ENCODE results near the gene DENND5B.
A peak's percentile ranks its signal among the peaks of the same experiment; 100 is the strongest.

Gene DENND5B

DNA sequence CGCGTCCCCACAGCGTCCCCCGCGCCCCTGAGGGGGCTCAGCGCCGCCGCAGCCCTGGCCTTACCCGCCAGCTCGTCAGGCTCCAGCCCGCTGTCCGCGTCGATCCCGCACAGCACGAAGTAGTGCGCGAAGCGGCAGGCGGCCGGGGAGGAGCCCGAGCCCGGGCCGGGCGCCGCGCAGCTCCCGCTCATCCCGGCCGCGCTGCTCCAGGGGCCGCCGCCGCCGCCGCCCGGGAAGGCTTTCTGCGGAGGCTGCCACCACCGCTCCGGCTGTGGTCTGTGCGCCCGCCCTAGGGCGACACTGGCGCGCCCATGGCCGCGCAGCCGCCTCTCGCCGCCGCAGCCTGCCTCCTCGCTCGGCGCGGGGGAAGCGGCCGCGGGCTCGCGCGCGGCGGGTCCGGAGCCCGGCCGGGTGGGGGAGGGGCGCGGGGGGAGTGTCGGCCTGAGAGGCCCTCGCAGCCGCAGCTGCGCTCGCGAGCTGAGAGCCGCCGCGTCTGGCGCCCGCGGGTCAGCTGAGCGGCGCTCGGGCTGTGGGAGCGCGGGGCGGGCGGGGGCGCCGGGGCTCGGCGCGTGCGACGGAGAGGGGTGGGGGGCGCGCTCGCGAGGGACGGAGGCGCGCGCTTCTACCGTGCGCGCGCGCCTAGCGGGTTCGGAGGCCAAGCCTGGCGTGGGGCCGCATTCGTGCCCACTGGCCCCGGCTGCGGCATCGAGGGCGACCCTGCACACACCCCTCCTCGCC, at the start of gene DENND5B:
TSS of gene DENND5B (minus strand) at position 495 of the 738 bp plus-strand sequence. CDS start at position 191, 304 bp downstream.
- Histone ChIP-seq H3K4me1 (ENCODE audit: control insufficient read depth, low read depth, low read length) (peaks cover 5% of the 10 kb centered on the region), H3K27ac (ENCODE audit: low read length) (no peak within 1 kb of the TSS), H3K4me3 (ENCODE audit: low read length) (peak within 1 kb of the TSS; percentile 75), H3K9me3 (ENCODE audit: control insufficient read depth, low read depth, low read length) (no peaks in the 10 kb centered on the region), H3K27me3 (ENCODE audit: control insufficient read depth, insufficient read depth, low read length) (peaks cover 31% of the 10 kb centered on the region), H3K9ac (ENCODE audit: low read length) (peak within 1 kb of the TSS; percentile 73), H3K36me3 (ENCODE audit: control insufficient read depth, low read depth, low read length) (no peaks in the 10 kb centered on the region)

DNA sequence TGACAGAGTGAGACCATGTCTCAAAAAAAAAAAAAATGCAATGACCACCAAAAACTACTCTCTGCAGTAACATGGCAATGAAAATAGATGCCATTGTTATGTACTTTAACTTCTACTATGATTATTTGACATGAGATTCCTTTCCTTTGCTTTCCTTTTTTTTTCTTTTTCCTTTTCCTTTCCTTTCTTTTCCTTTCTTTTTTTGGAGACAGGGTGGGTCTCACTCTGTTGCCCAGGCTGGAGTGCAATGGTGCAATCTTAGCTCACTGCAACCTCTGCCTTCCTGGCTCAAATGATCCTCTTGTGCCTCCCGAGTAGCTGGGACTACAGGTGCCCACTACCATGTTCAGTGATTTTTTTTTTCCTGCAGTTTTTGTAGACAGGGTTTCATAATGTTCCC, 43.7 kb upstream of the DENND5B start:
- Histone ChIP-seq H3K36me3 (ENCODE audit: control insufficient read depth, low read depth, low read length) (no peaks in the 10 kb centered on the region), H3K4me1 (ENCODE audit: control insufficient read depth, low read depth, low read length) (no peaks in the 10 kb centered on the region), H3K4me3 (ENCODE audit: low read length) (no peak overlapping the region), H3K27me3 (ENCODE audit: control insufficient read depth, insufficient read depth, low read length) (no peaks in the 10 kb centered on the region), H3K9ac (ENCODE audit: low read length) (no peak overlapping the region), H3K9me3 (ENCODE audit: control insufficient read depth, low read depth, low read length) (no peaks in the 10 kb centered on the region), H3K27ac (ENCODE audit: low read length) (no peak overlapping the region)

GRCh38 chr12:31633464-31633863, 42.5 kb upstream of the DENND5B start:
- Histone ChIP-seq H3K9ac (ENCODE audit: low read length) (no peak overlapping the region), H3K36me3 (ENCODE audit: control insufficient read depth, low read depth, low read length) (no peaks in the 10 kb centered on the region), H3K27me3 (ENCODE audit: control insufficient read depth, insufficient read depth, low read length) (no peaks in the 10 kb centered on the region), H3K27ac (ENCODE audit: low read length) (no peak overlapping the region), H3K9me3 (ENCODE audit: control insufficient read depth, low read depth, low read length) (no peaks in the 10 kb centered on the region), H3K4me1 (ENCODE audit: control insufficient read depth, low read depth, low read length) (no peaks in the 10 kb centered on the region), H3K4me3 (ENCODE audit: low read length) (no peak overlapping the region)

- Histone ChIP-seq H3K4me1 (ENCODE audit: control insufficient read depth, low read depth, low read length) (no peaks in the 10 kb centered on the region), H3K9me3 (ENCODE audit: control insufficient read depth, low read depth, low read length) (no peaks in the 10 kb centered on the region), H3K4me3 (ENCODE audit: low read length) (no peak overlapping the region), H3K27me3 (ENCODE audit: control insufficient read depth, insufficient read depth, low read length) (no peaks in the 10 kb centered on the region), H3K9ac (ENCODE audit: low read length) (no peak overlapping the region), H3K36me3 (ENCODE audit: control insufficient read depth, low read depth, low read length) (no peaks in the 10 kb centered on the region), H3K27ac (ENCODE audit: low read length) (no peak overlapping the region)
Measured at GRCh38 chr12:31631809-31632208, 40.9 kb upstream of the DENND5B start.

GRCh38 chr12:31631023-31631724, 40.2 kb upstream of the DENND5B start:
- Histone ChIP-seq H3K4me3 (ENCODE audit: low read length) (no peak overlapping the region), H3K4me1 (ENCODE audit: control insufficient read depth, low read depth, low read length) (no peaks in the 10 kb centered on the region), H3K27me3 (ENCODE audit: control insufficient read depth, insufficient read depth, low read length) (no peaks in the 10 kb centered on the region), H3K9ac (ENCODE audit: low read length) (no peak overlapping the region), H3K36me3 (ENCODE audit: control insufficient read depth, low read depth, low read length) (no peaks in the 10 kb centered on the region), H3K27ac (ENCODE audit: low read length) (no peak overlapping the region), H3K9me3 (ENCODE audit: control insufficient read depth, low read depth, low read length) (no peaks in the 10 kb centered on the region)

DNA sequence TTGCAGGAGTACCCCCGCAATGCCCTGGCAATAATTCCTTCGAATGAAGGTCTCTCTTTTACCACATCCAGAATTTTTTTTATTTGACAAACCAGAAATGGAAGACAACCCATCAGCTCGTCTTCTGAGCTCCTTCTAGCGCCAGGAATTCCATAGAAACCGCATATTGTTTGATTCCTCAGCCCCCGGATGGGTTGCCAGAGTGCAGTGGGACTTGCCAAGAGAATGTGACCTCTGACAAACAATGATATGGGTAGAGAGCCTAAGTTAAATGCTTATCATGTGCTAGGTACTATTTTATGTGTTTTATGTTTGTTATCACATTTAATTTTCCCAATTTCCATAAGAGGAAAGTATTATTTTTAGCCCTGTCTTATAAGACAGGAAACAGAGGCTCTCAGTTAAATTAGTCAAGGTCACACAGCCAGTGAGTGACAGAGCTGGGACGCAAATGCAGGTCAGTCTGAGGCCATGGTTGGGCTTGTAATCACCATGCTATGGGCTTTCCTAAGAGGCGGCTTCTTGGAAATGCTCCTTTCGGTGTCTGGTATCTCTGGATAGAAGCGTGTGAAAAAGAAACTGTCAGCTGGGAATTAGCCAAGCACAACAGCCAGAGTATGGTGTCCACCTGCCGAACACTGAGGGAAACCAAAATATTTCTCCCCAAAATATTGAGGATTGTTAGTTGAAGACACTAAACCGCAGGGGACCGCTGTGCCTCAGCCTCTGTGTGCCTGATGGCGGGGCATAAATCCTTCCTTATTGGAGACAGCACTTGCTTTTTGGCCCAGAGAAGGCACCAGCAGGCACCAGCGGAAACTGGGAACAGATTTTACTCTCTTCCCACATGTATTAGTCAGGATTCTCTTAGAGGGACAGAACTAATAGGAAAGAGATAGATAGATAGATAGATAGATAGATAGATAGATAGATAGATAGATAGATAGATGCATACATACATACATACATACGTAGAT, 39.1 kb upstream of the DENND5B start:
- Histone ChIP-seq H3K27me3 (ENCODE audit: control insufficient read depth, insufficient read depth, low read length) (no peaks in the 10 kb centered on the region), H3K9ac (ENCODE audit: low read length) (no peak overlapping the region), H3K27ac (ENCODE audit: low read length) (no peak overlapping the region), H3K4me3 (ENCODE audit: low read length) (no peak overlapping the region), H3K36me3 (ENCODE audit: control insufficient read depth, low read depth, low read length) (no peaks in the 10 kb centered on the region), H3K4me1 (ENCODE audit: control insufficient read depth, low read depth, low read length) (no peaks in the 10 kb centered on the region), H3K9me3 (ENCODE audit: control insufficient read depth, low read depth, low read length) (no peaks in the 10 kb centered on the region)

DNA sequence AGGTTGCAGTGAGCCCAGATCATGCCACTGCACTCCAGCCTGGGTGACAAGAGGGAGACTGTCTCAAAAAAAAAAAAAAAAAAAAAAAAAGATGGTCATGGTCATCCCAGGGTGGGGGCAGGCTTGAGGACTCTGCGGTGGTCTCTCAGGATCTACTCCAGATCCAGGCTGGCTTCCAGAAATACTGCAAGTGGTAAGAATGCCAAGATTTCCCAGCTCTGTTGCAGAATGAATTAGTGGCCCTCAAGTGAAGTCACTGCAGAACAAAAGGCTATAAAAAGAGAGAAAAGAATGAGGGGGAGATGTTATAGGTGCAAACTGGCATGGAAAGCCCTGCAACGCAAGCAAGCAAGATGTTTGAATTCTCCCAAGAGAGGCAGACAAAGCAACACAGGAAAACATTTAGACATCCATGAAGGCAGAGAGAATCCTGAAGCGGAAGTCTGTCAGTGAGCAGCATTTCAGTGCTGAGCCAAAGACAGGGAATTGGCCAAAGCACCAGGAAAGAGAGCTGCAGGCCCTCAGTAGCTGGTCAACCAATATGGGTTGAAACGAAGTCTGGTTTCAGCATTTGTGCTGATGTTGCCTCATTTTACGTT, 36.6 kb upstream of the DENND5B start:
- no peak overlapping the region for H3K4me3 ChIP-seq (ENCODE audit: low read length)
- H3K4me1 ChIP-seq (ENCODE audit: control insufficient read depth, low read depth, low read length), result no peaks in the 10 kb centered on the region
- H3K27ac ChIP-seq (ENCODE audit: low read length), result no peak overlapping the region
- H3K27me3 ChIP-seq (ENCODE audit: control insufficient read depth, insufficient read depth, low read length), result no peaks in the 10 kb centered on the region
- no peak overlapping the region for H3K9ac ChIP-seq (ENCODE audit: low read length)
- H3K9me3 ChIP-seq (ENCODE audit: control insufficient read depth, low read depth, low read length), result no peaks in the 10 kb centered on the region
- no peaks in the 10 kb centered on the region for H3K36me3 ChIP-seq (ENCODE audit: control insufficient read depth, low read depth, low read length)

GRCh38 chr12:31626270-31626995, 35.5 kb upstream of the DENND5B start:
- H3K9ac ChIP-seq (ENCODE audit: low read length), result no peak overlapping the region

GRCh38 chr12:31622038-31622437, 31.1 kb upstream of the DENND5B start:
- Histone ChIP-seq H3K36me3 (ENCODE audit: control insufficient read depth, low read depth, low read length) (no peaks in the 10 kb centered on the region), H3K9me3 (ENCODE audit: control insufficient read depth, low read depth, low read length) (no peaks in the 10 kb centered on the region), H3K27me3 (ENCODE audit: control insufficient read depth, insufficient read depth, low read length) (no peaks in the 10 kb centered on the region), H3K4me1 (ENCODE audit: control insufficient read depth, low read depth, low read length) (no peaks in the 10 kb centered on the region), H3K27ac (ENCODE audit: low read length) (no peak overlapping the region), H3K4me3 (ENCODE audit: low read length) (no peak overlapping the region), H3K9ac (ENCODE audit: low read length) (no peak overlapping the region)

More at GRCh38 chr12:31626270-31626995, 35.5 kb upstream of the DENND5B start:
- H3K4me3 ChIP-seq (ENCODE audit: low read length), result no peak overlapping the region
- H3K36me3 ChIP-seq (ENCODE audit: control insufficient read depth, low read depth, low read length), result no peaks in the 10 kb centered on the region
- H3K9me3 ChIP-seq (ENCODE audit: control insufficient read depth, low read depth, low read length), result no peaks in the 10 kb centered on the region
- H3K4me1 ChIP-seq (ENCODE audit: control insufficient read depth, low read depth, low read length), result no peaks in the 10 kb centered on the region
- H3K27ac ChIP-seq (ENCODE audit: low read length), result no peak overlapping the region
- H3K27me3 ChIP-seq (ENCODE audit: control insufficient read depth, insufficient read depth, low read length), result no peaks in the 10 kb centered on the region

- Histone ChIP-seq H3K4me1 (ENCODE audit: control insufficient read depth, low read depth, low read length) (no peaks in the 10 kb centered on the region), H3K36me3 (ENCODE audit: control insufficient read depth, low read depth, low read length) (no peaks in the 10 kb centered on the region)
Measured at GRCh38 chr12:31620311-31620710, 29.4 kb upstream of the DENND5B start.

More at GRCh38 chr12:31620311-31620710, 29.4 kb upstream of the DENND5B start:
- Histone ChIP-seq H3K27me3 (ENCODE audit: control insufficient read depth, insufficient read depth, low read length) (no peaks in the 10 kb centered on the region), H3K9me3 (ENCODE audit: control insufficient read depth, low read depth, low read length) (no peaks in the 10 kb centered on the region), H3K27ac (ENCODE audit: low read length) (no peak overlapping the region), H3K4me3 (ENCODE audit: low read length) (no peak overlapping the region), H3K9ac (ENCODE audit: low read length) (no peak overlapping the region)
